HFF-Myc (cell line): ENCODE results near the gene YTHDF1.

ENCODE experiments used
- DNase-seq: peaks from one replicate; pipeline ENCODE4 v3.0.0-alpha.2; 2011; ENCODE audit warnings: low read depth; ENCODE audit errors: extremely low read depth
- H3K4me3 ChIP-seq: replicated peaks from 2 replicates; pipeline ENCODE4 v1.5.1; 2011; ENCODE audit warnings: low read depth, mild to moderate bottlenecking, control low read depth, low read length
- TF ChIP-seq, protein P1 (sequence below): IDR thresholded peaks from 2 replicates; pipeline ENCODE4 v1.5.1; 2012; ENCODE audit warnings: mild to moderate bottlenecking, low read depth, low read length, control low read depth; ENCODE audit errors: missing control alignments

YTHDF1 gene

DNA sequence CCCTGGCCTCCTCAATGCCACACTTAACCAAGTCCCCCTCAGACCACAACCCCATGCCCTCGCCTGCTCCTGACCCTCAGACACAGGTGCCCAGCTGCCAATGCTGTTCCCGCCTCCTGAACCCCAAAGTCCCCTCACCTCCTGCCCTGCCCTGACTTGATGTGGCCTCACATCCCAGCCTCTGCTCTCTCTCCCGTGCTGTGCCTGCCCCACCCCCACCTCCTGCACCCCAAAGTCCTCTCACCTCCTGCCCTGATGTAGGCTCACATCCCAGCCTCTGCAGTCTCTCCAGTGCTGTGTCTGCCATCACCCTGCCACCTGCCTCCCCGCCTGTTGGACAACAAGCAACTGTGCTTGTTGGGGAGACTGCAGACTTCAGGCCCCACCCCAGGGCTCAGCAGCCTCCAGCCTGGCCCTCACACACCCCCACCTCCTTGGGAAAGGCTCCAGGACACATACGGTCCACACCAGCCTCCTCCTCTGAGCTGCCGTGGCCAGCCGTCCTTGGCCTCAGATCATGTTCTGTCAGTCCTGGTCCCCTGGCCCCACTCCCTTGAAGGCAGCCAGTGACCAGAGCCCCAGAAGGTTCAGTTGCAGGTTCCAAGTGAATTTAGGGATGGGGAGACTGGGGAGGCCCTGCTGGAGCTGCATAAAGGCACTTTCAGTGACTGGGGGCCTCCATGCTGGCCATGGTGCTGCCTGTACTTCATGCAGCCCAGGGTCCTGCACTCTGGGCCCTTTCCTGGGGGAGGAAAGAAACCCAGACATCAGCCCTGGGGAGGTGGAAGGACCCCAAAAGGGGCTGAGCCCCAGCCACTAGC lies 28.4 kb downstream of the YTHDF1 start:
- DNase-seq: no peak
- no peak overlapping the region for H3K4me3 ChIP-seq
- TF ChIP-seq, protein P1, sequence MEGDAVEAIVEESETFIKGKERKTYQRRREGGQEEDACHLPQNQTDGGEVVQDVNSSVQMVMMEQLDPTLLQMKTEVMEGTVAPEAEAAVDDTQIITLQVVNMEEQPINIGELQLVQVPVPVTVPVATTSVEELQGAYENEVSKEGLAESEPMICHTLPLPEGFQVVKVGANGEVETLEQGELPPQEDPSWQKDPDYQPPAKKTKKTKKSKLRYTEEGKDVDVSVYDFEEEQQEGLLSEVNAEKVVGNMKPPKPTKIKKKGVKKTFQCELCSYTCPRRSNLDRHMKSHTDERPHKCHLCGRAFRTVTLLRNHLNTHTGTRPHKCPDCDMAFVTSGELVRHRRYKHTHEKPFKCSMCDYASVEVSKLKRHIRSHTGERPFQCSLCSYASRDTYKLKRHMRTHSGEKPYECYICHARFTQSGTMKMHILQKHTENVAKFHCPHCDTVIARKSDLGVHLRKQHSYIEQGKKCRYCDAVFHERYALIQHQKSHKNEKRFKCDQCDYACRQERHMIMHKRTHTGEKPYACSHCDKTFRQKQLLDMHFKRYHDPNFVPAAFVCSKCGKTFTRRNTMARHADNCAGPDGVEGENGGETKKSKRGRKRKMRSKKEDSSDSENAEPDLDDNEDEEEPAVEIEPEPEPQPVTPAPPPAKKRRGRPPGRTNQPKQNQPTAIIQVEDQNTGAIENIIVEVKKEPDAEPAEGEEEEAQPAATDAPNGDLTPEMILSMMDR: no peak

DNA sequence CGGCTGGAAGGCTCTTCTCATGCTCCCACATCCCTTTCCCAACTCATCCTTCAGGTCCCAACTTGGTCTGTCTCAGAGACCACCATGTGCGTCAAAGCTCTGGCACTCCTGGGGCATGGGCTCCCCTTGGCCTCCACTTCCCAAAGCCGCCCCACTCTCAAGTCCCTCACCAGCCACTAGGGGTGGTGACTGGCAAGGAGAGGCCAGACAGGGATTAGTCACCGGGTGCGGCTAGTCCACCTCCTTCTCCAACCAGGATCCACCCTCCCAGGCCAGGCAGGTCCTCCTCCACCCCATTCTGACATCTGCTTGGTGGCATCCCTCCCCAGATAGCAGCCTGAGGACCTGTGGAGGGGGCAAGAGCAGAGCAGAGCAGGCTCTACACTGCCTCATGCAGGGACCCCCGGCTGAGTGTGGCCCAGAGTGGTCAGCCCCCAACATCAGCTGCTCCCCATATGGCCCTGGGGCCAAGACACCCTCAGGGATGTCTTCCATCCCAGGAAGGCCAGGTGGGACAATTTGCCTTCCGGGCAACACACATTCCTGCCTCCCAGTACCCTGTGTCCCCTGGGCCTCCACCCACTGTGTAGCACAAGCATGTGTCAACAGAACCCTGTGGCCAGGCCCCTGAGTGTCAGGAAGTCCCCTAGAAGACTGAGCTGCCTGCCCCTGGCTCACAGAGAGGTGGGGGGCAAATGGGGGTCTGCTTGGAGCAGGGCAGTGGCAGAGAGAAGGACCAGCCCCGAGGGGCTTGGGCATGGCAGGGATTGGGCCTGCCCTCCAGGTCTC lies 29.2 kb downstream of the YTHDF1 start:
- TF ChIP-seq, protein P1: no peak
- DNase-seq: no peak
- no peak overlapping the region for H3K4me3 ChIP-seq

DNA sequence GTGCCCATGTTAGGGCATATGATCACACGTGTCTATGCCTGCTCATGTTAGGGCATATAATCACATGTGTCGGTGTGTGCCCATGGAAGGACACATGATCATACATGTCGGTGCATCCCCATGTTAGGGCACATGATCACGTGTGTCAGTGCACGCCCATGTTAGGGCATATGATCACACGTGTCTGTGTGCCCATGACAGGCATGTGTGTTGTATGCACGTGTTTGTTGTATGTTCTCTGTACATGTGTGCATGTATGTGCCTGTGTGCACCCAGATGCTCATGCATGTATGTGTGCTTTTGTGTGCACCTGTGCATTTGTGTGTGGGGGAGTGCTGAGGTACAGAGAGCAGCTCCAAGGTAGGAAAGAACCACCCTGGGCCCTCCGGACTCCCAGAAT lies 29.8 kb downstream of the YTHDF1 start:
- DNase-seq: no peak
- TF ChIP-seq, protein P1: no peak

GRCh38 chr20:63185215-63185796 lies 30.6 kb downstream of the YTHDF1 start:
- no peak for DNase-seq
- TF ChIP-seq, protein P1: no peak
- no peak overlapping the region for H3K4me3 ChIP-seq

More for the DNA sequence above, 29.8 kb downstream of the YTHDF1 start:
- H3K4me3 ChIP-seq: no peak overlapping the region

DNA sequence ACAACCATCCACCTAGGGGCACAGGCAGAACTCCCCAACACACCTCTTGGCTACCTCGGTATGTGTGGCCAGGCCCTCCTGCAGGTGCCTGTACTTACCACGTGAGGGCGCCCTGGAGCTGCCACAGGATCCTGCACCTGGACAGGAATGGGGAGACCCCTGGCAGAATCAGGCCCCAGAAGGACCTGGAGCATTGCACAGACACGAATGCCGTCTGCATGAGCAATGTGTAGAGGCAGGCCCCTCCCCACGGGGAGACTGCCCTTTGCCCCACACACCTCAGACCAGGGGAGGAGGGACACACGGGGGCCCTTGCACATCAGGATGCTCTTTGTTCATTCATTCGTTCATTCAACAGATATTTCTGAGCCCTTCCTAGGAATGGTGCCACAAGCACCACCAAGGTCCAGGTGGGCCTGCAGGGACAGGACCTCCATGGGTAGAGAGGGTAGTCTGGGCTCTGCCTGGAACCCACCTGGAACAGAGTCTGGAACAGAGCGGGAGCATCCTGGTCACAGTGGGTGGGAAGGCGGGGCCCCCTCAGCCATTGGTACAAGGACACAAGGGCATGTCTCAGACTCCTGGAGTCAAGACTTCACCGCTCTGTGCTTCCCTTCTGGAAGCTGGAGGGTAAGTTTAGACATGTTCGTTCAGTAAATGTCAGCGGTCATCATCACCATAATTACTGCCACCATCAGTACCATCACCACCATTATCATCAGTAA lies 32.3 kb downstream of the YTHDF1 start:
- TF ChIP-seq, protein P1: peak; percentile 86
- H3K4me3 ChIP-seq: no peak overlapping the region
- DNase-seq: no peak

DNA sequence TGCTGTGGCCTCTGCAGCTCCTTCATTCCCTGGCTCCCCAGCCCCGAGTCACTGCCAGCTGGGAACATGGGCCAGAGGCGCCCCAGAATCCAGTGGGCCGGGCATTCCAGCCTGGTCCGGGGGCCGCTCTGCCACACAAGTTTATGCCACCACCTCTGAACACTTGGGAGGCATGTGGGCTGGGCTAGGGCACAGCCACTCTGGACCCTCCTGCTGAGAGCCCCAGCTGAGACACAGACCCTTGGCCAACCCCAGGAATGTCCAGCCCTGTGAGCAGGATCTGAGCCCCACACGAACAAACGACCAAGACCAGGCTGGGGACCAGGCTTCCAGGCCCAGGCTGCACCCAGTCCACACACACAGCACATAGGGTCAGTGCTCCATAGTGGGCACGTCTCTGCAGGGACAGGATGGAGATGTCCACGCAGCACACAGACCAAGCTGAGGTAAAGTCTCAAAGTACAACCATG lies 33.0 kb downstream of the YTHDF1 start:
- no peak for DNase-seq
- H3K4me3 ChIP-seq: no peak overlapping the region
- TF ChIP-seq, protein P1: no peak
